ENCODE results near the gene ADCY3. TPM values are rescaled to one million over a fixed set of nuclear protein-coding genes. Genes with fewer than 3 reads are reported as not detected.
"Not testable (repeated sequence)": the region's sequence is repeated elsewhere in the genome, so short reads cannot be mapped to it uniquely, and the experiment has no call there.

ADCY3 gene
- polyA plus RNA-seq, 3 donors: 2.5 to 9.3 (median 3.5) TPM

DNA sequence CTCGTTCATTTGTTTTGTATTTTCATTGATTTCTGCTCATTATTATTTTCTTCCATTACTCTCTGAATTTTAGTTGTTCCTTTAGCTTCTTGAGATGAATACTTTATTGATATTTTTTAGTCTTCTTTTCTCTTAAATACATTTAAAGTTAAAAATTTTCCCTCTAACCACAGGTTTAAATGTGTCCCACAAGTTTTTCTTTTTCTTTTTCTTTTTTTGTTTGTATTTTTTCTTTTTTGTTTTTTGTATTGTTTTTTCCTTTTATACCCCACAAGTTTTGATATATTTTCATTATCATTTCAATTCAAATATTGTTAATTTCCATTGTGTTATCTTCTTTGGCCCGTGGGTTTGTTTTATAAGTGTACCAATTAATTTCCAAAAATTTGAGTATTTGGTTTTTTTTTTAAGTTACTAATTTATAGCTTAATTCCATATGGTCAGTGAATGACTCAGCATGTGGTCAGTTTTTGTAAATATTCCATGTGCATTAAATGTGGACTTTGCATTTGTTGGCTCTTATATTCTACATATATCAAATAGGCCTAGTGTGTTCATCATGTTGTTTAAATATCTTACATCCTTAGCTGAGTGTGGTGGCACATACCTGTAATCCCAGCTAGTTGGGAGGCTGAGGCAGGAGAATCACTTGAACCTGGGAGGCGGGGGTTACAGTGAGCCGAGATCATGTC is 110.6 kb downstream of the ADCY3 start:
- Histone ChIP-seq H3K4me3 (replicated peaks in 1 of 3; ENCODE audit: low read depth in 2 of 3, low read length in 3 of 3) (no peak overlapping the region), H3K36me3 (replicated peaks in 1 of 2; ENCODE audit: control insufficient read depth in 1 of 2, insufficient read depth in 2 of 2, low read length in 2 of 2) (peaks cover 2 to 24% of the 10 kb centered on the region in 2 donors), H4K20me1 (ENCODE audit: insufficient read depth, low read length) (no peaks in the 10 kb centered on the region), H3K4me1 (ENCODE audit: control insufficient read depth in 1 of 2, insufficient read depth in 2 of 2, low read length in 2 of 2) (no peaks in the 10 kb centered on the region), H2AFZ (ENCODE audit: insufficient read depth, low read depth, low read length, poor library complexity, severe bottlenecking) (no peak overlapping the region), H3K27ac (ENCODE audit: low read depth in 1 of 2, low read length in 2 of 2) (no peak overlapping the region), H3K27me3 (ENCODE audit: control insufficient read depth in 2 of 2, insufficient read depth in 2 of 2, low read length in 2 of 2) (no peaks in the 10 kb centered on the region), H3K9ac (ENCODE audit: insufficient read depth, low read length, poor library complexity, severe bottlenecking) (no peak overlapping the region), H3K79me2 (ENCODE audit: insufficient read depth, low read length) (peaks cover 85% of the 10 kb centered on the region), H3K4me2 (replicated peaks; ENCODE audit: extremely low read depth, low read length, poor library complexity, severe bottlenecking) (no peak overlapping the region), H3K9me3 (replicated peaks in 1 of 2; ENCODE audit: control insufficient read depth in 1 of 2, insufficient read depth in 1 of 2, low read length in 2 of 2) (peaks cover 0 to 6% of the 10 kb centered on the region in 2 donors)
- Mint-ChIP-seq H3K4me1 (peaks cover 3% of the 10 kb centered on the region), H3K9me3 (peaks cover 0 to 10% (median 2%) of the 10 kb centered on the region in 7 donors), H3K27ac (peak overlapping the region in 3 of 7 donors; percentile 36 to 67 (median 37)), H3K27me3 (ENCODE audit: low read depth in 3 of 3) (no peaks in the 10 kb centered on the region), H3K4me3 (no peak overlapping the region), H3K36me3 (peaks cover 30 to 60% of the 10 kb centered on the region in 2 donors)
- TF ChIP-seq, protein P1, sequence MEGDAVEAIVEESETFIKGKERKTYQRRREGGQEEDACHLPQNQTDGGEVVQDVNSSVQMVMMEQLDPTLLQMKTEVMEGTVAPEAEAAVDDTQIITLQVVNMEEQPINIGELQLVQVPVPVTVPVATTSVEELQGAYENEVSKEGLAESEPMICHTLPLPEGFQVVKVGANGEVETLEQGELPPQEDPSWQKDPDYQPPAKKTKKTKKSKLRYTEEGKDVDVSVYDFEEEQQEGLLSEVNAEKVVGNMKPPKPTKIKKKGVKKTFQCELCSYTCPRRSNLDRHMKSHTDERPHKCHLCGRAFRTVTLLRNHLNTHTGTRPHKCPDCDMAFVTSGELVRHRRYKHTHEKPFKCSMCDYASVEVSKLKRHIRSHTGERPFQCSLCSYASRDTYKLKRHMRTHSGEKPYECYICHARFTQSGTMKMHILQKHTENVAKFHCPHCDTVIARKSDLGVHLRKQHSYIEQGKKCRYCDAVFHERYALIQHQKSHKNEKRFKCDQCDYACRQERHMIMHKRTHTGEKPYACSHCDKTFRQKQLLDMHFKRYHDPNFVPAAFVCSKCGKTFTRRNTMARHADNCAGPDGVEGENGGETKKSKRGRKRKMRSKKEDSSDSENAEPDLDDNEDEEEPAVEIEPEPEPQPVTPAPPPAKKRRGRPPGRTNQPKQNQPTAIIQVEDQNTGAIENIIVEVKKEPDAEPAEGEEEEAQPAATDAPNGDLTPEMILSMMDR (IDR thresholded peaks at IDR 0.05): no peak
- DNase-seq: no peak
- no CpG with 5 or more reads among the region's 4 CpGs for WGBS (ENCODE audit: insufficient coverage)
- intact Hi-C loops (cut with micrococcal nuclease): no loop called here

DNA sequence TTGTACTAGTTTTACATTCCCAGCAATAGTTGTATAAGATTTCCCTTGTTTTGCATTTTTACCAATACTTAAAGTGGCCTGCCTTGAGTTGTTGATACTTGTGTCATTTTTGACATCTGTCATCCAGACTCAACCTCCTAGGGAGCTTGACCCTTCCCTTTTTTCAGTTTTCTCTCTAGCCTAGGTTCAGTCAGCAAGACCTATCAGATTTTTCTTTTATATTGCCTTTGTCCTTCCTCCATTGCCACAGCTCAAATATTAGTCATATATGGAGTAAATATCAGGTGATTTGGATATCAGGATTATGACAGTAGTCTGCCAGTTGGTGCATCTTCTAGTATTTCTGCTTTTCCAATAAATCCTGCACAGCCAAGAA is 113.4 kb downstream of the ADCY3 start:
- no peak overlapping the region for H3K4me3 ChIP-seq (replicated peaks in 1 of 3; ENCODE audit: low read depth in 2 of 3, low read length in 3 of 3)
- H3K36me3 Mint-ChIP-seq: peaks cover 35 to 59% of the 10 kb centered on the region in 2 donors
- H3K9me3 Mint-ChIP-seq: peaks cover 0 to 12% (median 2%) of the 10 kb centered on the region in 7 donors
- no peaks in the 10 kb centered on the region for H3K27me3 ChIP-seq (ENCODE audit: control insufficient read depth in 2 of 2, insufficient read depth in 2 of 2, low read length in 2 of 2)
- H2AFZ ChIP-seq (ENCODE audit: insufficient read depth, low read depth, low read length, poor library complexity, severe bottlenecking): no peak overlapping the region
- peaks cover 64% of the 10 kb centered on the region for H3K79me2 ChIP-seq (ENCODE audit: insufficient read depth, low read length)
- no peak overlapping the region for H3K4me3 Mint-ChIP-seq
- H3K9ac ChIP-seq (ENCODE audit: insufficient read depth, low read length, poor library complexity, severe bottlenecking): no peak overlapping the region
- TF ChIP-seq, protein P1 (IDR thresholded peaks at IDR 0.05): no peak
- H4K20me1 ChIP-seq (ENCODE audit: insufficient read depth, low read length): no peaks in the 10 kb centered on the region
- H3K36me3 ChIP-seq (replicated peaks in 1 of 2; ENCODE audit: control insufficient read depth in 1 of 2, insufficient read depth in 2 of 2, low read length in 2 of 2): peaks cover 2 to 11% of the 10 kb centered on the region in 2 donors
- peaks cover 3% of the 10 kb centered on the region for H3K4me1 Mint-ChIP-seq
- H3K9me3 ChIP-seq (replicated peaks in 1 of 2; ENCODE audit: control insufficient read depth in 1 of 2, insufficient read depth in 1 of 2, low read length in 2 of 2): peaks cover 0 to 6% of the 10 kb centered on the region in 2 donors
- no peak overlapping the region for H3K4me2 ChIP-seq (replicated peaks; ENCODE audit: extremely low read depth, low read length, poor library complexity, severe bottlenecking)
- peak overlapping the region in 4 of 7 donors; percentile 26 to 43 (median 42) for H3K27ac Mint-ChIP-seq
- no peak overlapping the region for H3K27ac ChIP-seq (ENCODE audit: low read depth in 1 of 2, low read length in 2 of 2)
- no peaks in the 10 kb centered on the region for H3K27me3 Mint-ChIP-seq (ENCODE audit: low read depth in 3 of 3)
- no peak for DNase-seq
- no peaks in the 10 kb centered on the region for H3K4me1 ChIP-seq (ENCODE audit: control insufficient read depth in 1 of 2, insufficient read depth in 2 of 2, low read length in 2 of 2)
- intact Hi-C loops (cut with micrococcal nuclease): no loop called here

DNA sequence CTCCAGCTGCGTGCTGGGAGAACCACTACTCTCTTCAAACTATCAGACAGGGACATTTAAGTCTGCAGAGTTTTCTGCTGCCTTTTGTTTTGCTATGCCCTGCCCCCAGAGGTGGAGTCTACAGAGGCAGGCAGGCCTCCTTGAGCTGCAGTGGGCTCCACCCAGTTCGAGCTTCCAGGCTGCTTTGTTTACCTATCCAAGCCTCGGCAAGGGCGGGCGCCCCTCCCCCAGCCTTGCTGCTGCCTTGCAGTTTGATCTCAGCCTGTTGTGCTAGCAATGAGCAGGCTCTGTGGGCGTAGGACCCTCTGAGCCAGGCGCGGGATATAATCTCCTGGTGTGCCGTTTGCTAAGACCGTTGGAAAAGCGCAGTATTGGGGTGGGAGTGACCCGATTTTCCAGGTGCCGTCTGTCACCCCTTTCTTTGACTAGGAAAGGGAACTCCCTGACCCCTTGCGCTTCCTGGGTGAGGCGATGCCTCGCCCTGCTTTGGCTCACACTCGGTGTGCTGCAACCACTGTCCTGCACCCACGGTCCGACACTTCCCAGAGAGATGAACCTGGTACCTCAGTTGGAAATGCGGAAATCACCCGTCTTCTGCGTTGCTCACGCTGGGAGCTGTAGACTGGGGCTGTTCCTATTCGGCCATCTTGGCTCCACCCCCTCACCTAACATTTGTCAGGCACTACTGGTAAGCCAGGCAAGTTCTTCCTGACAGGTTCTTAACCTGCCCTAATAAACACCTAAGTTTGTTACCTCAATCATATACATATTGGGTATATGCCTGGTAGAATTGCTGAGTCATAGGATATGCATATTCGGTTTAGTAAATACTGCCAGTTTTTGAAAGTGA is 114.0 kb downstream of the ADCY3 start:
- H3K4me3 Mint-ChIP-seq; H3K4me1 ChIP-seq (ENCODE audit: control insufficient read depth in 1 of 2, insufficient read depth in 2 of 2, low read length in 2 of 2); H3K4me2 ChIP-seq (replicated peaks; ENCODE audit: extremely low read depth, low read length, poor library complexity, severe bottlenecking); H2AFZ ChIP-seq (ENCODE audit: insufficient read depth, low read depth, low read length, poor library complexity, severe bottlenecking); H3K27ac ChIP-seq (ENCODE audit: low read depth in 1 of 2, low read length in 2 of 2); H3K9ac ChIP-seq (ENCODE audit: insufficient read depth, low read length, poor library complexity, severe bottlenecking); DNase-seq; H3K9me3 ChIP-seq (replicated peaks in 1 of 2; ENCODE audit: control insufficient read depth in 1 of 2, insufficient read depth in 1 of 2, low read length in 2 of 2); H4K20me1 ChIP-seq (ENCODE audit: insufficient read depth, low read length); H3K27me3 Mint-ChIP-seq (ENCODE audit: low read depth in 3 of 3); H3K27me3 ChIP-seq (ENCODE audit: control insufficient read depth in 2 of 2, insufficient read depth in 2 of 2, low read length in 2 of 2); H3K4me3 ChIP-seq (replicated peaks in 1 of 3; ENCODE audit: low read depth in 2 of 3, low read length in 3 of 3); H3K4me1 Mint-ChIP-seq; intact Hi-C loops (cut with micrococcal nuclease): not testable (repeated sequence)
- H3K9me3 Mint-ChIP-seq: peaks cover 0 to 12% (median 2%) of the 10 kb centered on the region in 7 donors
- Histone ChIP-seq H3K36me3 (replicated peaks in 1 of 2; ENCODE audit: control insufficient read depth in 1 of 2, insufficient read depth in 2 of 2, low read length in 2 of 2) (peaks cover 2 to 11% of the 10 kb centered on the region in 2 donors), H3K79me2 (ENCODE audit: insufficient read depth, low read length) (peaks cover 61% of the 10 kb centered on the region)
- WGBS (ENCODE audit: insufficient coverage): 96% methylated on average over 15 of the region's 25 CpGs
- peak overlapping the region in 6 of 7 donors; percentile 23 to 82 (median 42) for H3K27ac Mint-ChIP-seq
- peaks cover 36 to 59% of the 10 kb centered on the region in 2 donors for H3K36me3 Mint-ChIP-seq
